Measurements from ENCODE around the gene PCBD1. TPM values are rescaled to one million over a fixed set of nuclear protein-coding genes. Genes with fewer than 3 reads are reported as not detected.

Gene PCBD1
- total RNA-seq, 1 experiment from 2014 or later = 164 TPM

- Histone ChIP-seq H3K4me3 (no peak overlapping the region), H3K79me2 (ENCODE audit: low read depth) (0 out of 2 replicates have a peak, but pooled peaks cover 3% of the 10 kb centered on the region), H4K20me1 (ENCODE audit: insufficient read depth) (no peaks in the 10 kb centered on the region), H3F3A (ENCODE audit: insufficient read depth, low read depth) (no peaks in the 10 kb centered on the region; the same call in 1 of the 2 replicates), H3K36me3 (ENCODE audit: low read depth) (no peaks in the 10 kb centered on the region), H2AFZ (no peak overlapping the region), H3K9me2 (ENCODE audit: insufficient read depth) (no peaks in the 10 kb centered on the region), H3K27ac (no peak overlapping the region), H3K27me3 (ENCODE audit: insufficient read depth, low read depth) (no peaks in the 10 kb centered on the region), H3K4me1 (replicated peaks; ENCODE audit: insufficient read depth) (peaks cover 14% of the 10 kb centered on the region), H3K9me3 (ENCODE audit: insufficient read depth, low read depth) (no peaks in the 10 kb centered on the region), H3K4me2 (no peak overlapping the region)
- BruUV-seq (replicated peaks) = no TSS peak
- intact Hi-C loops (cut with micrococcal nuclease; ENCODE audit: unreplicated experiment) = no loop called here
- ChIA-PET CTCF (no interaction called here), POLR2A (ENCODE audit: unreplicated experiment) (no interaction called here)
- TF ChIP-seq EZH2 (IDR thresholded peaks at IDR 0.05; ENCODE audit: low read depth) (no peak), CTCF (conservative IDR thresholded peaks at IDR 0.05) (no peak)
- DNase-seq = no peak
Observed at GRCh38 chr10:70894416-70894815, 6.1 kb upstream of the PCBD1 start.

- CTCF ChIA-PET = no interaction called here
Observed at GRCh38 chr10:70893227-70894006, 5.1 kb upstream of the PCBD1 start.

GRCh38 chr10:70892631-70893030 is 4.3 kb upstream of the PCBD1 start:
- H3K79me2 ChIP-seq (ENCODE audit: low read depth) = peaks cover 12% of the 10 kb centered on the region; the same call in 1 of the 2 replicates
- TF ChIP-seq CTCF (conservative IDR thresholded peaks at IDR 0.05) (no peak), EZH2 (IDR thresholded peaks at IDR 0.05; ENCODE audit: low read depth) (no peak)
- no peaks in the 10 kb centered on the region for H3K9me2 ChIP-seq (ENCODE audit: insufficient read depth)
- ChIA-PET POLR2A (ENCODE audit: unreplicated experiment) (interaction anchor here (0.7 kb wide), 1 partner anchor 20 kb away, joined by 3 read pairs; no protein-coding TSS in a partner anchor), CTCF (no interaction called here)
- H3K4me2 ChIP-seq = no peak overlapping the region
- intact Hi-C loops (cut with micrococcal nuclease; ENCODE audit: unreplicated experiment) = no loop called here
- H4K20me1 ChIP-seq (ENCODE audit: insufficient read depth) = no peaks in the 10 kb centered on the region
- H2AFZ ChIP-seq = no peak overlapping the region
- H3F3A ChIP-seq (ENCODE audit: insufficient read depth, low read depth) = peaks cover 6% of the 10 kb centered on the region; the same call in 1 of the 2 replicates
- peaks cover 17% of the 10 kb centered on the region for H3K4me1 ChIP-seq (replicated peaks; ENCODE audit: insufficient read depth)
- BruUV-seq (replicated peaks) = no TSS peak
- H3K27ac ChIP-seq = no peak overlapping the region
- H3K9me3 ChIP-seq (ENCODE audit: insufficient read depth, low read depth) = no peaks in the 10 kb centered on the region
- H3K4me3 ChIP-seq = no peak overlapping the region
- no peaks in the 10 kb centered on the region for H3K36me3 ChIP-seq (ENCODE audit: low read depth)
- DNase-seq = no peak
- no peaks in the 10 kb centered on the region for H3K27me3 ChIP-seq (ENCODE audit: insufficient read depth, low read depth)

More at GRCh38 chr10:70893227-70894006, 5.1 kb upstream of the PCBD1 start:
- no peak overlapping the region for H3K4me2 ChIP-seq
- intact Hi-C loops (cut with micrococcal nuclease; ENCODE audit: unreplicated experiment) = no loop called here
- POLR2A ChIA-PET (ENCODE audit: unreplicated experiment) = no interaction called here
- DNase-seq = no peak
- H3K4me3 ChIP-seq = no peak overlapping the region
- peaks cover 17% of the 10 kb centered on the region for H3K4me1 ChIP-seq (replicated peaks; ENCODE audit: insufficient read depth)
- peaks cover 12% of the 10 kb centered on the region; the same call in 1 of the 2 replicates for H3K79me2 ChIP-seq (ENCODE audit: low read depth)
- no peaks in the 10 kb centered on the region for H3K9me3 ChIP-seq (ENCODE audit: insufficient read depth, low read depth)
- no peak overlapping the region for H3K27ac ChIP-seq
- H2AFZ ChIP-seq = no peak overlapping the region
- TF ChIP-seq CTCF (conservative IDR thresholded peaks at IDR 0.05) (no peak), EZH2 (IDR thresholded peaks at IDR 0.05; ENCODE audit: low read depth) (no peak)
- no peaks in the 10 kb centered on the region for H3F3A ChIP-seq (ENCODE audit: insufficient read depth, low read depth)
- no TSS peak for BruUV-seq (replicated peaks)
- H3K36me3 ChIP-seq (ENCODE audit: low read depth) = no peaks in the 10 kb centered on the region
- no peaks in the 10 kb centered on the region for H3K9me2 ChIP-seq (ENCODE audit: insufficient read depth)
- no peaks in the 10 kb centered on the region for H4K20me1 ChIP-seq (ENCODE audit: insufficient read depth)
- H3K27me3 ChIP-seq (ENCODE audit: insufficient read depth, low read depth) = no peaks in the 10 kb centered on the region
